ENCODE measurements around the gene SH3PXD2A. TPM values are rescaled to one million over a fixed set of nuclear protein-coding genes. Genes with fewer than 3 reads are reported as not detected.

SH3PXD2A gene
- total and polyA plus RNA-seq, 2 experiments from 2014 or later, result 1.8 to 5.0 TPM

GRCh38 chr10:103574097-103575061 lies 281.0 kb downstream of the SH3PXD2A start:
- Histone ChIP-seq H3F3A (replicated peaks; ENCODE audit: low read depth) (no peaks in the 10 kb centered on the region), H3K4me2 (no peak overlapping the region), H3K27ac (ENCODE audit: low read depth) (no peak overlapping the region), H3K36me3 (ENCODE audit: insufficient read depth) (no peaks in the 10 kb centered on the region), H3K4me1 (ENCODE audit: insufficient read depth) (no peaks in the 10 kb centered on the region), H3K27me3 (ENCODE audit: insufficient read depth) (no peaks in the 10 kb centered on the region), H3K79me2 (replicated peaks; ENCODE audit: insufficient read depth) (no peaks in the 10 kb centered on the region), H4K20me1 (replicated peaks; ENCODE audit: insufficient read depth) (no peaks in the 10 kb centered on the region), H2AFZ (no peak overlapping the region), H3K4me3 (no peak overlapping the region), H3K9me2 (ENCODE audit: insufficient read depth) (no peaks in the 10 kb centered on the region)
- Mint-ChIP-seq H3K4me1 (no peaks in the 10 kb centered on the region; the same call in 2 of the 3 replicates), H3K36me3 (ENCODE audit: low read depth) (no peaks in the 10 kb centered on the region), H3K27me3 (ENCODE audit: insufficient read depth, low read depth, poor library complexity) (peaks cover 6% of the 10 kb centered on the region), H3K4me3 (no peak overlapping the region), H3K9me3 (no peaks in the 10 kb centered on the region), H3K27ac (no peak overlapping the region)
- ATAC-seq, result no peak
- DNase-seq (ENCODE audit: low spot score), result no peak
- TF ChIP-seq ZNF114 (CRISPR knock-in tag; IDR thresholded peaks at IDR 0.05) (no peak), ZNF331 (CRISPR knock-in tag; IDR thresholded peaks at IDR 0.05; ENCODE audit: low read depth) (no peak), ZNF462 (CRISPR knock-in tag; IDR thresholded peaks at IDR 0.05) (no peak), CREB1 (CRISPR knock-in tag; IDR thresholded peaks at IDR 0.05; ENCODE audit: low read depth) (no peak), POLR2AphosphoS5 (IDR thresholded peaks at IDR 0.05; ENCODE audit: low read depth) (no peak), STAT1 (IDR thresholded peaks at IDR 0.05; ENCODE audit: unreplicated experiment) (no peak), JUNB (IDR thresholded peaks at IDR 0.05; ENCODE audit: unreplicated experiment) (no peak), EZH2 (IDR thresholded peaks at IDR 0.05; ENCODE audit: low read depth, unreplicated experiment) (no peak), ETS1 (IDR thresholded peaks at IDR 0.05) (no peak), EZH2phosphoT487 (IDR thresholded peaks at IDR 0.05; ENCODE audit: unreplicated experiment) (no peak), CTCF (conservative IDR thresholded peaks at IDR 0.05; ENCODE audit: low read depth in 2 of 2) (no peak), REST (IDR thresholded peaks at IDR 0.05; ENCODE audit: unreplicated experiment) (no peak), NANOG (IDR thresholded peaks at IDR 0.05; ENCODE audit: borderline replicate concordance) (no peak)
